RPMI7951 (cell line): ENCODE data around the gene CDHR1. TPM values are rescaled to one million over a fixed set of nuclear protein-coding genes. Genes with fewer than 3 reads are reported as not detected.

ENCODE experiments used
- DNase-seq: peaks from one replicate; pipeline ENCODE4 v3.0.0-alpha.2; 2012; ENCODE audit warnings: low read depth
- total RNA-seq: library from RNA; depleted of rRNA; stranded (reverse); fragments of >200 nt; shearing (Covaris generic); gene quantifications from 2 replicates; pipeline ENCODE4 v1.2.3, GENCODE V29; 2014; rRNA removed

The CDHR1 gene
- total RNA-seq, 1 experiment from 2014 or later = not detected

DNA sequence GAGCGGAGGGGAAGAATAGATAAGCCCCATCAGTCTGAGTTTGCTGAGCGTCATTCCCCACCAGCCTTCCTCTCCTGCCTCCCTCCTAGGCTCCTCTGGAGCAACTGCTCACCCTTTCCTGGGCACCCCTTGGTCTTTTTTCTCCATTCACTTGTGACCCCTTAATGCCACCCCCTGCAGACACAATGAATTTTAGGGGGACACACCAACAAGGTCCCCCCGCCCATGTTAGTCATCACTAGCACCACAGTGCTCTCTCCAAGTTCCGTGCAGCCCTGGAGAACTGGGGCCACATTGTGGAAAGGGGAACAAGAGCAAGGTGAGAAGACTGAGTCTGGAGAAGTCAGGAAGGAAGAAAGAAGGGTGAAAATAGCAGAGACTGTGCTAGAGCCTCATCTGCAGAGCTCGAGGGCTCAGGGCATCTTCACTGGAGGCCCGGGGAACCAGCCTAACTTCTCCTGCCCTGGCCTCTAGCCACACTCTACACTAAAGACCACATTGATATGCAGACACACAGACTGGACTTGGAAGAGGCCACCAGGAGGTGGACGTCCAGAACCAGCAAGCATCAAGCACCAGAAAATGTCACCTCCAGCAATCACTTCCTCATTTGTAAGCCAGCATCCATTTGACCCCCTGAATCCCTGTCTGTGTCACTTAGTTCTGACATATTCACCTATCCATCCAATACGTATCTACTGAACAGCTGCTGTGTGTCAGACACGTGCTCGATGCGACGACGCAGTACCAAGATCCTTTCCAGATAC, 68.0 kb downstream of the CDHR1 start:
- no peak for DNase-seq

DNA sequence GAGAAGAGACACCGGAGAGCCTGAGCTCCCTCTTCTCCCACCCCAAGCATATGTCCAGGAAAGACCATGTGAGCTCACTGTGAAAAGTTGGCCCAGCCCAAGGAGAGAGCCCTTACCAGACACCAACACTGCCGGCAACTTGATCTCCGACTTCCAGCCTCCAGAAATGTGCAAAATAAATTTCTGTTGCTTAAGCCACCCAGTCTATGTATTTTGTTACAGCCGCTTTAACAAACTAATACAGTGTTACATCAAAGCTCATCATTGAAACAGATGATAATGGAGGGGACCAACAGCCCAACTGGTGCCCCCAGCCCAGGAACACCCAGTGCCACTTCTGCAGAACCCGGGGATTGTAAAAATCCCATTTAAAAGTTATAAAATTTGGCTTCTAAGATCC, 69.4 kb downstream of the CDHR1 start:
- DNase-seq = no peak

GRCh38 chr10:84264611-84265141, 70.3 kb downstream of the CDHR1 start:
- peak; percentile 42 for DNase-seq

DNA sequence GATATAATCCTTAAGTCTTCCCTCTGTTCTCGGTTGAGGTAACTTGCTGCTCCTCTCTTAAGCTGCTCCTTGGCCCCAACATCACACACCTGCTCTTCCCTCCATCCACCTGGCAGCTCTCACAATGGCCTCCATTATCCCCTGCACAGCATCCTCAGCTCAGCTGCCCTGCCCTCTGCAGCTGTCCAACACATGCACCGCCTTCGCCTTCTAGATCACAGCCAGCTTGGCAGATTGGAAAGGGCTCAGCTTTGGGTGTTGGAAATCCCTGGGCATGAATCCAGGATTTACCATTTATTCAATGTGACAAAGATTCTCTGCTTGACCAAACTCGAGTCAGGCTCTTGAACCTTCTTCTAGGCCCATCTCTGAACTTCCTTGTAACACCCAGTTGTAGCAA, 71.1 kb downstream of the CDHR1 start:
- peak; percentile 3 for DNase-seq

DNA sequence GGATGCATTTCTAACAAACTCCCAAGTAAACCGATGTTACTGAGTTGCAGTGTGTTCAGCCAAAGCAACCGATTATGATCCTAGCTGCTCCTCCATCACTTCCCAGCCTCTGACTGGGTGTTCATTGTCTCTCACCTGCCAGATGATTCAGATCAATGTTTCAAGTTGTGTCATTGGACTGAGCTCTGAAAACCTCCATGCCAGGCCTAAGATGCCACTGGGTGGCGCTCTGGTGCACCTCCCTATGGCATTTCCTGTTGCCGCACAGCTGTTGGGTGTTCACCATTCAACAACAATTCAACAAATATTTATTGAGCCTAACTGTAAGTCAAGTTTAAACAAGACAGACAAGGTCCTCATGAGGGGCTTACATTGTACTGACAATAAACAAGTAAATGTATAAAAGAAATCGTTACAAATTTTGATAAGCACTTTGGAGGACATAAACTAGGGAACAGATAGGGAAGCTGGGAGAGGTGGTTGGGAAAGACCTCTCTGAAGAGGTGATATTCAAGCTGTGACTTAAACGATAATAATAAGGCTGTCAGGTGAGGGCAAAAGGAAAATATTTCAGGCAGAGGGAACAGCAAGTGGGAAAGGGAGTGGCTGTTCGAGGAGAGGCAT, 73.3 kb downstream of the CDHR1 start:
- DNase-seq = peak; percentile 37

- no peak for DNase-seq
Measured at GRCh38 chr10:84269162-84269561, 74.8 kb downstream of the CDHR1 start.

Other genes starting within 250 kb of the CDHR1 start
- 151 and 172 TPM in 2 replicates for gene GHITM, start 55.0 kb upstream of the CDHR1 start, total RNA-seq
- not detected in 2 replicates for gene GPR15LG, start 20.7 kb upstream of the CDHR1 start, total RNA-seq
- not detected in 2 replicates for gene LRIT2, start 31.0 kb downstream of the CDHR1 start, total RNA-seq
- not detected in 2 replicates for gene LRIT1, start 47.0 kb downstream of the CDHR1 start, total RNA-seq
- not detected in 2 replicates for gene RGR, start 50.5 kb downstream of the CDHR1 start, total RNA-seq
- 14.5 and 16.9 TPM in 2 replicates for gene CCSER2, start 134.1 kb downstream of the CDHR1 start, total RNA-seq